ENCODE results near the gene MGAT5B. TPM values are rescaled to one million over a fixed set of nuclear protein-coding genes. Genes with fewer than 3 reads are reported as not detected.

MGAT5B gene
- total RNA-seq, 3 donors from 2014 or later = 0.18 to 0.41 (median 0.21) TPM

- Mint-ChIP-seq H3K4me1 (ENCODE audit: low read depth) (no peaks in the 10 kb centered on the region), H3K4me3 (no peak overlapping the region), H3K36me3 (ENCODE audit: insufficient read depth) (no peaks in the 10 kb centered on the region), H3K9me3 (no peaks in the 10 kb centered on the region), H3K27me3 (ENCODE audit: low read depth) (peaks cover 2% of the 10 kb centered on the region)
- no peak for DNase-seq
- no peak for ATAC-seq
These were observed 75.6 kb downstream of the MGAT5B start for GRCh38 chr17:76943781-76944213.

- H3K36me3 Mint-ChIP-seq (ENCODE audit: insufficient read depth) = no peaks in the 10 kb centered on the region
- no peaks in the 10 kb centered on the region for H3K9me3 Mint-ChIP-seq
- H3K4me3 Mint-ChIP-seq = no peak overlapping the region
- ATAC-seq (no peak), DNase-seq (no peak)
- peaks cover 2% of the 10 kb centered on the region for H3K27me3 Mint-ChIP-seq (ENCODE audit: low read depth)
- no peaks in the 10 kb centered on the region for H3K4me1 Mint-ChIP-seq (ENCODE audit: low read depth)
These were observed 76.3 kb downstream of the MGAT5B start for GRCh38 chr17:76944477-76944876.

DNA sequence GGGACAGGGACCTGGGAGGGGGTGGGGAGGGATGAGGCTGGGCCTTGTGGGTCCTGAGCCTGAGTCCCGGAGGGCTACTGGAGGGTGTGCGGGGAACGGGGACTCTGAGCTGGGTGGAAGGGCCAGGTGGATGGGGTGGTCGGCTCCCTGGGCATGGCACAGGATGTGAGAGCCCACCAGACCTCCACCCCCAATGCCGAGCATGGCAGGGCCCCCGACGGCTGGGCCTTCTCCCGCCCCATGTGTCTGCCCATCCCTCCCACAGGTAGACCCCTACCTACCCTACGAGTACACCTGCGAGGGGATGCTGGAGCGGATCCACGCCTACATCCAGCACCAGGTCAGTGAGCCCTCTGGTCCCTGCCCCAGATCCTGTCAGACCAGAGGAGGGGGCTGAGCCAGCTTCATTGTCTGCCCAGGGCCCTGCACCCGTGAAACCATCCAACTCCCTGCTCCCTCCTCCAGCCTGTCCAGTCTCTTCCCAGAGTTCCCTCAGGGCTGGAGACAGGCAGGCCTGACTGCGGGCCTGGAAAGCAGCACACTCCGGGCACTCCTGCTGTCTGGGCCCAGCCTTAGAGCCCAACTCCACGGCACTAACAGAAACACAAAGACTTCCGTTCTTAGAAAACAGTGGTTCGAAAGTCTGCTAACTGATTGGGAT is 78.0 kb downstream of the MGAT5B start:
- Mint-ChIP-seq H3K27me3 (ENCODE audit: low read depth) (peaks cover 2% of the 10 kb centered on the region), H3K9me3 (no peaks in the 10 kb centered on the region), H3K4me1 (ENCODE audit: low read depth) (no peaks in the 10 kb centered on the region), H3K4me3 (no peak overlapping the region), H3K36me3 (ENCODE audit: insufficient read depth) (no peaks in the 10 kb centered on the region)
- DNase-seq = no peak
- ATAC-seq = no peak

DNA sequence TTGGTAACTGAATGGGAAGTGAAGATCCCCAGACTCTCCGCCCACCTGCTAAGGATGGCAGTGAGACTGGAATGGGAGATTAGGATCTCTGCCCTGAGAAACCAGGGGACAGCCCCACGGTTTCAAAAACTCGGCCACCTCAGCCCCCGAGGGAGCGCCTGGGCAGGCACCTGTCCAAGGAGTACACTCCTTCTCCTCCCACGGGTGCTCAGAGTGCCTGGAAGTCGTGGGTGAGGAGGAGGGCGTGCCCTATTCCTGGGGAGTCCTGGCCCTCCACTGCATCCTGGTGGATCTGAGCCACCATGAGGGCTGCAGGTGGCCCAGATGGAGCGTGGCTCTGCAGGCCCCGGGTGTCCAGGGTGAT is 78.5 kb downstream of the MGAT5B start:
- ATAC-seq (no peak), DNase-seq (no peak)
- peaks cover 2% of the 10 kb centered on the region for H3K27me3 Mint-ChIP-seq (ENCODE audit: low read depth)
- H3K9me3 Mint-ChIP-seq = no peaks in the 10 kb centered on the region
- no peaks in the 10 kb centered on the region for H3K4me1 Mint-ChIP-seq (ENCODE audit: low read depth)
- H3K4me3 Mint-ChIP-seq = no peak overlapping the region
- H3K36me3 Mint-ChIP-seq (ENCODE audit: insufficient read depth) = no peaks in the 10 kb centered on the region

DNA sequence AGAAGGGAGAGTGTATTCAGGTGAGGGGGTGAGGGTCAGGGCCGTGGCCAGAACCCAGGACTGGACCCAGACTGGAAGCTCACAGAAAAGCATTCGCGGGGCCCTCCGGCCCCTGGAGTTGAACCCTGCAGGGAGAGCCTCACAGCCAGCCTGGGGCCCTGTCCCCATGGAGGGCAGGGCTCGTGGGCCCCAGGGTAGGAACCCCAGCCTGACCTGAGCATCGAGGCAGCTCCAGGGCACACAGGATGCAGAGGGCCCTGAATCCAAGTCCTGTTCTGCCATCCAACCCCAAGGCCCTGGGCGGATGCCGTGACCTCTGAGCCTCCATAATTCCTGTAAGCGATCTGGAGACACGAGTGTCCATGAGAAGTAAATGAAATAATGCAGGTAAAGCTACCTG is 79.1 kb downstream of the MGAT5B start:
- H3K27me3 Mint-ChIP-seq (ENCODE audit: low read depth) = peaks cover 2% of the 10 kb centered on the region
- no peaks in the 10 kb centered on the region for H3K36me3 Mint-ChIP-seq (ENCODE audit: insufficient read depth)
- H3K4me1 Mint-ChIP-seq (ENCODE audit: low read depth) = no peaks in the 10 kb centered on the region
- ATAC-seq = no peak
- H3K9me3 Mint-ChIP-seq = no peaks in the 10 kb centered on the region
- H3K4me3 Mint-ChIP-seq = no peak overlapping the region
- no peak for DNase-seq

GRCh38 chr17:76947771-76948170 is 79.6 kb downstream of the MGAT5B start:
- H3K27me3 Mint-ChIP-seq (ENCODE audit: low read depth) = peaks cover 2% of the 10 kb centered on the region
- no peak overlapping the region for H3K4me3 Mint-ChIP-seq
- H3K9me3 Mint-ChIP-seq = no peaks in the 10 kb centered on the region
- H3K4me1 Mint-ChIP-seq (ENCODE audit: low read depth) = no peaks in the 10 kb centered on the region
- DNase-seq (no peak), ATAC-seq (no peak)
- H3K36me3 Mint-ChIP-seq (ENCODE audit: insufficient read depth) = no peaks in the 10 kb centered on the region

GRCh38 chr17:76948301-76948700 is 80.1 kb downstream of the MGAT5B start:
- Mint-ChIP-seq H3K4me1 (ENCODE audit: low read depth) (no peaks in the 10 kb centered on the region), H3K9me3 (no peaks in the 10 kb centered on the region), H3K4me3 (no peak overlapping the region), H3K27me3 (ENCODE audit: low read depth) (no peaks in the 10 kb centered on the region), H3K36me3 (ENCODE audit: insufficient read depth) (no peaks in the 10 kb centered on the region)
- ATAC-seq (no peak), DNase-seq (no peak)

- Mint-ChIP-seq H3K4me1 (ENCODE audit: low read depth) (no peaks in the 10 kb centered on the region), H3K4me3 (no peak overlapping the region), H3K27me3 (ENCODE audit: low read depth) (no peaks in the 10 kb centered on the region), H3K9me3 (no peaks in the 10 kb centered on the region), H3K36me3 (ENCODE audit: insufficient read depth) (no peaks in the 10 kb centered on the region)
- ATAC-seq (no peak), DNase-seq (no peak)
These were observed 80.6 kb downstream of the MGAT5B start for GRCh38 chr17:76948726-76949342.

- no peak for DNase-seq
- ATAC-seq = no peak
- Mint-ChIP-seq H3K4me1 (ENCODE audit: low read depth) (no peaks in the 10 kb centered on the region), H3K27me3 (ENCODE audit: low read depth) (no peaks in the 10 kb centered on the region), H3K36me3 (ENCODE audit: insufficient read depth) (no peaks in the 10 kb centered on the region), H3K4me3 (no peak overlapping the region), H3K9me3 (no peaks in the 10 kb centered on the region)
These were observed 81.9 kb downstream of the MGAT5B start for GRCh38 chr17:76949913-76950695.

DNA sequence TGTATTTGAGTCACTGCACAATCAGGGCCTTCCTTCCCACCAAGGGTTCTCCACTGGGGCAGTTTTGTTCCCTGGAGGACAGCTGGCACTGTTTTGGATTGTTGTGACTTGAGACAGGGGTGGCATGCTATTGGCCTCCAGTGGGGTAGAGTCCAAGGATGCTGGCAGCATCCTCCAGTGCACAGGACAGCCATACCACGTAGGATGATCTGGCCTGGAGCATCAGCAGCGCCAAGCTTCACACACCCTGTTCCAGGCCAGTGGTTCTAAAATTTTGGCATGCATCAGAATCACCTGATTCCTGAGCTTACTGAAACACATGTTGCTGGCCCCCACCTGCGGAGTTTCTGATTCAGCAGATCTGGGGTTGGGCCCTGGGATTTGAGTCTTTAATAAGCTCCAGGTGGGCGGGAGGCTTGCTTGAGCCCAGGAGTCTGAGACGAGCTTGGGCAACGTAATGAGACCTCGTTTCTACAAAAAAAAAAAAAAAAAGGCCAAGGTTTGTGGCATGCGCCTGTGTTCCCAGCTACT is 83.2 kb downstream of the MGAT5B start:
- no peak for ATAC-seq
- H3K9me3 Mint-ChIP-seq = no peaks in the 10 kb centered on the region
- H3K36me3 Mint-ChIP-seq (ENCODE audit: insufficient read depth) = no peaks in the 10 kb centered on the region
- H3K4me3 Mint-ChIP-seq = no peak overlapping the region
- no peaks in the 10 kb centered on the region for H3K27me3 Mint-ChIP-seq (ENCODE audit: low read depth)
- no peaks in the 10 kb centered on the region for H3K4me1 Mint-ChIP-seq (ENCODE audit: low read depth)
- DNase-seq = no peak

DNA sequence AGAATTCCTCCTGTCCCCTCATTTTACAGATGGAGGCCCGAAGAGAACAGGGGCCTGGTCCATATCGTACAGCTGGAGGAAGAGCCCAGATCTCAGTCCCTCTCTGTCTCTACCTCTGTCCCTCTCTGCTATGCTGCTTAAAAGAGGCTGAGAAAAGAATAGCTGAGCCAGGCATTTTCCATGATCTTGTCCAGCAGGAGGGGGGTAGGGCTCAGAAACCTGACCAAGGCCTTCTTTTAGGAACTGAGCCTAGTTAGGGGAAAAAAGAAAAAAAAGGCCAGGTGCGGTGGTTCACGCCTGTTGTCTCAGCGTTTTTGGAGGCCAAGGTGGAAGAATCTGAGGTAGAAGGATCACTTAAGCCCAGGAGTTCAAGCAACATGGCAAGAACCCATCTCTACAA is 84.2 kb downstream of the MGAT5B start:
- Mint-ChIP-seq H3K4me3 (no peak overlapping the region), H3K27me3 (ENCODE audit: low read depth) (no peaks in the 10 kb centered on the region), H3K4me1 (ENCODE audit: low read depth) (peaks cover 3% of the 10 kb centered on the region), H3K9me3 (no peaks in the 10 kb centered on the region), H3K36me3 (ENCODE audit: insufficient read depth) (no peaks in the 10 kb centered on the region)
- DNase-seq (no peak), ATAC-seq (no peak)

DNA sequence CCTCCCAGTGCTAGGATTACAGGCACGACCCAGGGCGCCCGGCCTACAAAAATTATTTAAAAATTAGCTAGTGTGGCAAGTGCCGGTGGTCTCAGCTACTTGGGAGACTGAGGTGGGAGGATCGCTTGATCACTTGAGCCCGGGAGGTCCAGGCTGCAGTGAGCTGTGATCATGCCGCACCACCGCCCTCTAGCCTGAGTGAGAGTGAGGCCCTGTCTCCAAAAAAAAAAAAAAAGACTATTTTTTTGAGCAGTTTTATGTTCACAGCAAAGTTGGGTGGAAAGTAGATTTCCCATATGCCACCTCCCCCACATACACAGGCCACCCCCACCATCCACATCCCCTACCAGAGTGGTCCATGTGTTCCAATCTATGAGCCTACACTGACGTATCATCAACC is 84.9 kb downstream of the MGAT5B start:
- ATAC-seq = no peak
- Mint-ChIP-seq H3K4me3 (no peak overlapping the region), H3K36me3 (ENCODE audit: insufficient read depth) (no peaks in the 10 kb centered on the region), H3K9me3 (no peaks in the 10 kb centered on the region), H3K27me3 (ENCODE audit: low read depth) (no peaks in the 10 kb centered on the region), H3K4me1 (ENCODE audit: low read depth) (peaks cover 3% of the 10 kb centered on the region)
- DNase-seq = no peak

- no peak for ATAC-seq
- no peaks in the 10 kb centered on the region for H3K27me3 Mint-ChIP-seq (ENCODE audit: low read depth)
- H3K9me3 Mint-ChIP-seq = no peaks in the 10 kb centered on the region
- H3K4me1 Mint-ChIP-seq (ENCODE audit: low read depth) = peaks cover 3% of the 10 kb centered on the region
- H3K36me3 Mint-ChIP-seq (ENCODE audit: insufficient read depth) = no peaks in the 10 kb centered on the region
- no peak for DNase-seq
- no peak overlapping the region for H3K4me3 Mint-ChIP-seq
These were observed 85.7 kb downstream of the MGAT5B start for GRCh38 chr17:76953946-76954345.

- no peak overlapping the region for H3K4me3 Mint-ChIP-seq
- no peaks in the 10 kb centered on the region for H3K36me3 Mint-ChIP-seq (ENCODE audit: insufficient read depth)
- H3K9me3 Mint-ChIP-seq = no peaks in the 10 kb centered on the region
- no peak for ATAC-seq
- DNase-seq = no peak
- H3K27me3 Mint-ChIP-seq (ENCODE audit: low read depth) = no peaks in the 10 kb centered on the region
- H3K4me1 Mint-ChIP-seq (ENCODE audit: low read depth) = peaks cover 3% of the 10 kb centered on the region
These were observed 87.0 kb downstream of the MGAT5B start for GRCh38 chr17:76955191-76955590.

Data from activated T-cell treated with anti-CD3 and anti-CD28 coated beads, Interleukin-2, amount 50 U/mL, for 4 hours (primary cell).